Keratinocyte (primary cell): ENCODE data around the gene NR6A1.

Source experiments
- EZH2 ChIP-seq: IDR thresholded peaks from one replicate; pipeline ENCODE4 v1.6.1; 2012; ENCODE audit warnings: inconsistent platforms, mild to moderate bottlenecking, low read length, moderate library complexity
- TF ChIP-seq, protein P1 (sequence below), 3 experiments: IDR thresholded peaks in 1 of 3; conservative IDR thresholded peaks in 1 of 3; optimal IDR thresholded peaks in 1 of 3; 2 replicates in 2 of 3; 3 replicates in 1 of 3; pipeline versions ENCODE3 to v1.5.1; 2011; ENCODE audit warnings: low read length in 3 of 3, mild to moderate bottlenecking in 3 of 3, moderate library complexity in 2 of 3, control low read depth in 1 of 3, inconsistent platforms in 1 of 3; ENCODE audit not compliant: insufficient read depth in 2 of 3; ENCODE audit errors: extremely low read depth in 1 of 3

DNA sequence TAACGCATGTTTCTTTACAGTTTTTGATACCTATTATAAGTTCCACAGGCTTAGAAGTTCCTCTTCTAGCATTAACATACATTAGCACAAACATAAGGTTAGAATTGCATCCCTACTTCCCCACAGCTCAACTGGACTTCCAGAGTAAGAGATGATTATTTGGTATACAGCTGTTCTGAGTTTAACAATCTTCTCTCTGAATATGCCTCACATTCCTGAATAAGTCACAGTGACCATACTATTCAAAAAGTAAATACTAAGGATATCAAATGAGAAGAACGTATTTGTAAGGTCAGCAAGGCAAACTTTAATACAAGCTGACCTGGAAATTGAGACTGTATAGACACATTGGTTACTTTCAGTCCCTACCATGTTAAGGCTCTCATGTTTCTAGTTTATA lies 21.3 kb downstream of the NR6A1 start:
- TF ChIP-seq, protein P1, sequence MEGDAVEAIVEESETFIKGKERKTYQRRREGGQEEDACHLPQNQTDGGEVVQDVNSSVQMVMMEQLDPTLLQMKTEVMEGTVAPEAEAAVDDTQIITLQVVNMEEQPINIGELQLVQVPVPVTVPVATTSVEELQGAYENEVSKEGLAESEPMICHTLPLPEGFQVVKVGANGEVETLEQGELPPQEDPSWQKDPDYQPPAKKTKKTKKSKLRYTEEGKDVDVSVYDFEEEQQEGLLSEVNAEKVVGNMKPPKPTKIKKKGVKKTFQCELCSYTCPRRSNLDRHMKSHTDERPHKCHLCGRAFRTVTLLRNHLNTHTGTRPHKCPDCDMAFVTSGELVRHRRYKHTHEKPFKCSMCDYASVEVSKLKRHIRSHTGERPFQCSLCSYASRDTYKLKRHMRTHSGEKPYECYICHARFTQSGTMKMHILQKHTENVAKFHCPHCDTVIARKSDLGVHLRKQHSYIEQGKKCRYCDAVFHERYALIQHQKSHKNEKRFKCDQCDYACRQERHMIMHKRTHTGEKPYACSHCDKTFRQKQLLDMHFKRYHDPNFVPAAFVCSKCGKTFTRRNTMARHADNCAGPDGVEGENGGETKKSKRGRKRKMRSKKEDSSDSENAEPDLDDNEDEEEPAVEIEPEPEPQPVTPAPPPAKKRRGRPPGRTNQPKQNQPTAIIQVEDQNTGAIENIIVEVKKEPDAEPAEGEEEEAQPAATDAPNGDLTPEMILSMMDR (optimal IDR thresholded peaks at IDR 0.05 in 1 of 3, IDR thresholded peaks at IDR 0.05 in 1 of 3, conservative IDR thresholded peaks at IDR 0.05 in 1 of 3; ENCODE audit: extremely low read depth in 1 of 3, insufficient read depth in 2 of 3, low read length in 3 of 3) = no peak
- no peak for TF ChIP-seq EZH2
